GM23338 (cell line): ENCODE data around the gene GABRB3. TPM values are rescaled to one million over a fixed set of nuclear protein-coding genes. Genes with fewer than 3 reads are reported as not detected.

ENCODE experiments used
- ATAC-seq: fragments of 200-7000 bp; cut with Tn5 transposase; 3 replicates; pipeline ENCODE4 v1.9.1; 2020
- DNase-seq: peaks from one replicate; pipeline ENCODE4 v3.0.0-alpha.2; 2015; ENCODE audit warnings: low spot score
- H2AFZ ChIP-seq: fragments of 200-600 bp; sonication (generic); 2 replicates; pipeline ENCODE4 v1.8.0; 2016; ENCODE audit warnings: antibody characterized with exemption, mild to moderate bottlenecking, moderate library complexity
- H3F3A ChIP-seq: fragments of 200-600 bp; sonication (generic); replicated peaks from 2 replicates; pipeline ENCODE4 v1.8.0; 2017; ENCODE audit warnings: antibody characterized with exemption, mixed run types, low read depth
- H3K27ac ChIP-seq: fragments of 200-600 bp; sonication (generic); 2 replicates; pipeline ENCODE4 v1.6.1; 2016; ENCODE audit warnings: low read depth
- H3K27me3 ChIP-seq: fragments of 200-600 bp; sonication (generic); 2 replicates; pipeline ENCODE4 v1.8.0; 2016; ENCODE audit warnings: mild to moderate bottlenecking, mixed run types, moderate library complexity; ENCODE audit not compliant: insufficient read depth
- H3K36me3 ChIP-seq: fragments of 200-600 bp; sonication (generic); 2 replicates; pipeline ENCODE4 v1.8.0; 2016; ENCODE audit warnings: mild to moderate bottlenecking; ENCODE audit not compliant: insufficient read depth
- H3K4me1 ChIP-seq: fragments of 200-600 bp; sonication (generic); 2 replicates; pipeline ENCODE4 v1.8.0; 2016; ENCODE audit warnings: mild to moderate bottlenecking, moderate library complexity; ENCODE audit not compliant: insufficient read depth
- H3K4me2 ChIP-seq: fragments of 200-600 bp; sonication (generic); 2 replicates; pipeline ENCODE4 v1.7.1; 2017; ENCODE audit warnings: mixed run types
- H3K4me3 ChIP-seq: fragments of 200-600 bp; sonication (generic); 2 replicates; pipeline ENCODE4 v1.6.1; 2016; ENCODE audit warnings: mixed run types
- H3K79me2 ChIP-seq: fragments of 200-600 bp; sonication (generic); replicated peaks from 2 replicates; pipeline ENCODE4 v1.8.0; 2017; ENCODE audit warnings: mild to moderate bottlenecking; ENCODE audit not compliant: insufficient read depth
- H3K9me2 ChIP-seq: fragments of 200-600 bp; sonication (generic); 2 replicates; pipeline ENCODE4 v1.8.0; 2017; ENCODE audit not compliant: insufficient read depth
- H4K20me1 ChIP-seq: fragments of 200-600 bp; sonication (generic); replicated peaks from 2 replicates; pipeline ENCODE4 v1.8.0; 2017; ENCODE audit warnings: mild to moderate bottlenecking; ENCODE audit not compliant: insufficient read depth
- H3K27ac Mint-ChIP-seq: 2 replicates; pipeline ENCODE4 v1.8.0; 2020; ENCODE audit warnings: inconsistent platforms, mild to moderate bottlenecking, moderate library complexity, mixed read lengths
- H3K27me3 Mint-ChIP-seq: 3 replicates; pipeline ENCODE4 v1.8.0; 2022; ENCODE audit warnings: low read depth, mild to moderate bottlenecking, moderate library complexity, mixed read lengths, inconsistent platforms; ENCODE audit not compliant: insufficient read depth, poor library complexity
- H3K36me3 Mint-ChIP-seq: 3 replicates; pipeline ENCODE4 v1.8.0; 2021; ENCODE audit warnings: low read depth, mild to moderate bottlenecking, inconsistent platforms, moderate library complexity, mixed read lengths
- H3K4me1 Mint-ChIP-seq: 3 replicates; pipeline ENCODE4 v1.8.0; 2020; ENCODE audit warnings: mild to moderate bottlenecking, inconsistent platforms, mixed read lengths
- H3K4me3 Mint-ChIP-seq: 3 replicates; pipeline ENCODE4 v1.8.0; 2021; ENCODE audit warnings: moderate library complexity, mild to moderate bottlenecking, inconsistent platforms, mixed read lengths
- H3K9me3 Mint-ChIP-seq: 3 replicates; pipeline ENCODE4 v1.8.0; 2020; ENCODE audit warnings: moderate library complexity, mild to moderate bottlenecking, inconsistent platforms, mixed read lengths
- EZH2 ChIP-seq: fragments of 200-600 bp; sonication (generic); IDR thresholded peaks from one replicate; pipeline ENCODE4 v1.8.0; 2017; ENCODE audit warnings: antibody characterized with exemption, mild to moderate bottlenecking, low read depth; ENCODE audit not compliant: unreplicated experiment
- EZH2phosphoT487 ChIP-seq: fragments of 200-600 bp; sonication (generic); IDR thresholded peaks from one replicate; pipeline ENCODE4 v1.8.1; 2018; ENCODE audit warnings: antibody characterized with exemption; ENCODE audit not compliant: unreplicated experiment
- NANOG ChIP-seq: IDR thresholded peaks from 2 replicates; pipeline ENCODE4 v1.6.1; 2016; ENCODE audit warnings: antibody characterized with exemption, borderline replicate concordance
- POLR2AphosphoS5 ChIP-seq: IDR thresholded peaks from 2 replicates; pipeline ENCODE4 v1.6.1; 2016; ENCODE audit warnings: antibody characterized with exemption, low read depth
- ZNF114 ChIP-seq: fragments of 250-450 bp; sonication (Bioruptor Pico); IDR thresholded peaks from 2 replicates; pipeline ENCODE4 v1.5.0; 2020; ENCODE audit warnings: mild to moderate bottlenecking, moderate library complexity
- polyA plus RNA-seq: library from polyadenylated mRNA; unstranded; fragments of >200 nt; fragmentation: Nextera tagmentation; extraction: Ambion mirVana; gene quantifications from 2 replicates; pipeline ENCODE4 v1.2.1, GENCODE V29; 2016
- total RNA-seq: library from RNA; depleted of rRNA; stranded (reverse); fragments of >200 nt; shearing (Covaris generic); gene quantifications from 2 replicates; pipeline ENCODE4 v1.2.3, GENCODE V29; 2014; rRNA removed
- TF ChIP-seq, protein P1 (sequence below): IDR thresholded peaks from 2 replicates; pipeline ENCODE4 v1.6.1; 2016; ENCODE audit warnings: antibody characterized with exemption
- TF ChIP-seq, protein P2 (sequence below): fragments of 250-450 bp; sonication (Bioruptor Pico); IDR thresholded peaks from 2 replicates; pipeline ENCODE4 v1.5.0; 2020; ENCODE audit warnings: mild to moderate bottlenecking, moderate library complexity

The GABRB3 gene
- total and polyA plus RNA-seq, 2 experiments from 2014 or later: 56.5 to 131 TPM

GRCh38 chr15:26504009-26504408 is 268.9 kb downstream of the GABRB3 start:
- Mint-ChIP-seq H3K4me3 (no peak overlapping the region), H3K9me3 (no peaks in the 10 kb centered on the region), H3K4me1 (peaks cover 11% of the 10 kb centered on the region), H3K27me3 (no peaks in the 10 kb centered on the region), H3K36me3 (no peaks in the 10 kb centered on the region), H3K27ac (no peak overlapping the region)
- ATAC-seq: no peak
- Histone ChIP-seq H3K4me2 (no peak overlapping the region), H3K79me2 (no peaks in the 10 kb centered on the region), H3F3A (no peaks in the 10 kb centered on the region), H2AFZ (no peak overlapping the region), H3K4me3 (no peak overlapping the region), H3K4me1 (no peaks in the 10 kb centered on the region), H3K36me3 (no peaks in the 10 kb centered on the region), H4K20me1 (no peaks in the 10 kb centered on the region), H3K27me3 (no peaks in the 10 kb centered on the region), H3K9me2 (no peaks in the 10 kb centered on the region), H3K27ac (no peak overlapping the region)
- TF ChIP-seq, protein P1, sequence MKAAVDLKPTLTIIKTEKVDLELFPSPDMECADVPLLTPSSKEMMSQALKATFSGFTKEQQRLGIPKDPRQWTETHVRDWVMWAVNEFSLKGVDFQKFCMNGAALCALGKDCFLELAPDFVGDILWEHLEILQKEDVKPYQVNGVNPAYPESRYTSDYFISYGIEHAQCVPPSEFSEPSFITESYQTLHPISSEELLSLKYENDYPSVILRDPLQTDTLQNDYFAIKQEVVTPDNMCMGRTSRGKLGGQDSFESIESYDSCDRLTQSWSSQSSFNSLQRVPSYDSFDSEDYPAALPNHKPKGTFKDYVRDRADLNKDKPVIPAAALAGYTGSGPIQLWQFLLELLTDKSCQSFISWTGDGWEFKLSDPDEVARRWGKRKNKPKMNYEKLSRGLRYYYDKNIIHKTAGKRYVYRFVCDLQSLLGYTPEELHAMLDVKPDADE: no peak
- TF ChIP-seq, protein P2, sequence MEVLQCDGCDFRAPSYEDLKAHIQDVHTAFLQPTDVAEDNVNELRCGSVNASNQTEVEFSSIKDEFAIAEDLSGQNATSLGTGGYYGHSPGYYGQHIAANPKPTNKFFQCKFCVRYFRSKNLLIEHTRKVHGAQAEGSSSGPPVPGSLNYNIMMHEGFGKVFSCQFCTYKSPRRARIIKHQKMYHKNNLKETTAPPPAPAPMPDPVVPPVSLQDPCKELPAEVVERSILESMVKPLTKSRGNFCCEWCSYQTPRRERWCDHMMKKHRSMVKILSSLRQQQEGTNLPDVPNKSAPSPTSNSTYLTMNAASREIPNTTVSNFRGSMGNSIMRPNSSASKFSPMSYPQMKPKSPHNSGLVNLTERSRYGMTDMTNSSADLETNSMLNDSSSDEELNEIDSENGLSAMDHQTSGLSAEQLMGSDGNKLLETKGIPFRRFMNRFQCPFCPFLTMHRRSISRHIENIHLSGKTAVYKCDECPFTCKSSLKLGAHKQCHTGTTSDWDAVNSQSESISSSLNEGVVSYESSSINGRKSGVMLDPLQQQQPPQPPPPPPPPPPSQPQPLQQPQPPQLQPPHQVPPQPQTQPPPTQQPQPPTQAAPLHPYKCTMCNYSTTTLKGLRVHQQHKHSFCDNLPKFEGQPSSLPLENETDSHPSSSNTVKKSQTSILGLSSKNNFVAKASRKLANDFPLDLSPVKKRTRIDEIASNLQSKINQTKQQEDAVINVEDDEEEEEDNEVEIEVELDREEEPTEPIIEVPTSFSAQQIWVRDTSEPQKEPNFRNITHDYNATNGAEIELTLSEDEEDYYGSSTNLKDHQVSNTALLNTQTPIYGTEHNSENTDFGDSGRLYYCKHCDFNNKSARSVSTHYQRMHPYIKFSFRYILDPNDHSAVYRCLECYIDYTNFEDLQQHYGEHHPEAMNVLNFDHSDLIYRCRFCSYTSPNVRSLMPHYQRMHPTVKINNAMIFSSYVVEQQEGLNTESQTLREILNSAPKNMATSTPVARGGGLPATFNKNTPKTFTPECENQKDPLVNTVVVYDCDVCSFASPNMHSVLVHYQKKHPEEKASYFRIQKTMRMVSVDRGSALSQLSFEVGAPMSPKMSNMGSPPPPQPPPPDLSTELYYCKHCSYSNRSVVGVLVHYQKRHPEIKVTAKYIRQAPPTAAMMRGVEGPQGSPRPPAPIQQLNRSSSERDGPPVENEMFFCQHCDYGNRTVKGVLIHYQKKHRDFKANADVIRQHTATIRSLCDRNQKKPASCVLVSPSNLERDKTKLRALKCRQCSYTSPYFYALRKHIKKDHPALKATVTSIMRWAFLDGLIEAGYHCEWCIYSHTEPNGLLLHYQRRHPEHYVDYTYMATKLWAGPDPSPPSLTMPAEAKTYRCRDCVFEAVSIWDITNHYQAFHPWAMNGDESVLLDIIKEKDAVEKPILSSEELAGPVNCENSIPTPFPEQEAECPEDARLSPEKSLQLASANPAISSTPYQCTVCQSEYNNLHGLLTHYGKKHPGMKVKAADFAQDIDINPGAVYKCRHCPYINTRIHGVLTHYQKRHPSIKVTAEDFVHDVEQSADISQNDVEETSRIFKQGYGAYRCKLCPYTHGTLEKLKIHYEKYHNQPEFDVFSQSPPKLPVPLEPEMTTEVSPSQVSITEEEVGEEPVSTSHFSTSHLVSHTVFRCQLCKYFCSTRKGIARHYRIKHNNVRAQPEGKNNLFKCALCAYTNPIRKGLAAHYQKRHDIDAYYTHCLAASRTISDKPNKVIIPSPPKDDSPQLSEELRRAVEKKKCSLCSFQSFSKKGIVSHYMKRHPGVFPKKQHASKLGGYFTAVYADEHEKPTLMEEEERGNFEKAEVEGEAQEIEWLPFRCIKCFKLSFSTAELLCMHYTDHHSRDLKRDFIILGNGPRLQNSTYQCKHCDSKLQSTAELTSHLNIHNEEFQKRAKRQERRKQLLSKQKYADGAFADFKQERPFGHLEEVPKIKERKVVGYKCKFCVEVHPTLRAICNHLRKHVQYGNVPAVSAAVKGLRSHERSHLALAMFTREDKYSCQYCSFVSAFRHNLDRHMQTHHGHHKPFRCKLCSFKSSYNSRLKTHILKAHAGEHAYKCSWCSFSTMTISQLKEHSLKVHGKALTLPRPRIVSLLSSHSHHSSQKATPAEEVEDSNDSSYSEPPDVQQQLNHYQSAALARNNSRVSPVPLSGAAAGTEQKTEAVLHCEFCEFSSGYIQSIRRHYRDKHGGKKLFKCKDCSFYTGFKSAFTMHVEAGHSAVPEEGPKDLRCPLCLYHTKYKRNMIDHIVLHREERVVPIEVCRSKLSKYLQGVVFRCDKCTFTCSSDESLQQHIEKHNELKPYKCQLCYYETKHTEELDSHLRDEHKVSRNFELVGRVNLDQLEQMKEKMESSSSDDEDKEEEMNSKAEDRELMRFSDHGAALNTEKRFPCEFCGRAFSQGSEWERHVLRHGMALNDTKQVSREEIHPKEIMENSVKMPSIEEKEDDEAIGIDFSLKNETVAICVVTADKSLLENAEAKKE (CRISPR knock-in tag): no peak
- TF ChIP-seq NANOG (no peak), EZH2 (no peak), EZH2phosphoT487 (no peak), POLR2AphosphoS5 (no peak), ZNF114 (CRISPR knock-in tag) (no peak)
- no peak for DNase-seq

Other genes with a start within 250 kb of the GABRB3 start
- 15.5 and 25.9 TPM in 2 replicates for gene GABRA5, start 94.0 kb upstream of the GABRB3 start, total RNA-seq
- gene GABRA5, start 94.0 kb upstream of the GABRB3 start, polyA plus RNA-seq: 6.7 and 11.5 TPM in 2 replicates
- gene GABRG3, start 198.1 kb upstream of the GABRB3 start, total RNA-seq: 0.50 and 1.4 TPM in 2 replicates
- gene GABRG3, start 198.1 kb upstream of the GABRB3 start, polyA plus RNA-seq: 0.10 and 0.40 TPM in 2 replicates